GM12874 (cell line): ENCODE measurements around the gene CLIP2.

Experiments
- CTCF ChIP-seq: IDR thresholded peaks from 2 replicates; pipeline ENCODE4 v1.5.1; 2011; ENCODE audit warnings: low read depth, mild to moderate bottlenecking, control low read depth, low read length, moderate library complexity; ENCODE audit not compliant: insufficient read depth

CLIP2 gene

GRCh38 chr7:74362266-74362665, 73.1 kb downstream of the CLIP2 start:
- no peak for TF ChIP-seq CTCF

GRCh38 chr7:74364061-74364460, 74.9 kb downstream of the CLIP2 start:
- no peak for TF ChIP-seq CTCF

GRCh38 chr7:74365322-74366022, 76.3 kb downstream of the CLIP2 start:
- no peak for TF ChIP-seq CTCF

- no peak for TF ChIP-seq CTCF
Measured at GRCh38 chr7:74371381-74372341, 82.5 kb downstream of the CLIP2 start.

GRCh38 chr7:74372511-74373111, 83.4 kb downstream of the CLIP2 start:
- no peak for TF ChIP-seq CTCF

GRCh38 chr7:74373536-74373935, 84.3 kb downstream of the CLIP2 start:
- TF ChIP-seq CTCF = no peak

GRCh38 chr7:74375726-74376220, 86.6 kb downstream of the CLIP2 start:
- no peak for TF ChIP-seq CTCF
